A549 (cell line): ENCODE measurements around the gene FIGLA. TPM values are rescaled to one million over a fixed set of nuclear protein-coding genes. Genes with fewer than 3 reads are reported as not detected.

ENCODE experiments used
- ATAC-seq, 2 experiments: fragments of 200-7000 bp in 1 of 2; fragments of >200 bp in 1 of 2; cut with Nextera tagmentation in 1 of 2; cut with Tn5 transposase in 1 of 2; 3 replicates each; pipeline versions ENCODE4 v1.8.0 to v1.9.1; 2018 to 2020; ENCODE audit warnings: mild to moderate bottlenecking in 1 of 2, moderate library complexity in 1 of 2
- CTCF ChIA-PET: fragments of 300-600 bp; sonication (Branson Sonifier 250); formaldehyde crosslinking; extraction: SDS; loops from one replicate; lab custom pipeline; 2021; ENCODE audit warnings: antibody characterized with exemption, inconsistent platforms; lab: Yijun Ruan, JAX
- POLR2A ChIA-PET: fragments of 350-600 bp; formaldehyde crosslinking; extraction: SDS; loops from one replicate; lab custom pipeline; 2021; ENCODE audit warnings: antibody characterized with exemption, inconsistent platforms; lab: Yijun Ruan, JAX
- DNase-seq, 2 experiments: peaks; one replicate each; pipeline versions ENCODE4 v3.0.0 to v3.0.0-alpha.2; 2011 to 2016; ENCODE audit warnings: low read depth in 1 of 2, low spot score in 1 of 2
- FAIRE-seq: peaks from 2 replicates; lab custom pipeline; 2011; peaks lifted over from hg19 to GRCh38; lab: Jason Lieb, UNC
- H3K27ac ChIP-seq, 2 experiments: fragments of >200 bp; sonication (Bioruptor Twin); formaldehyde crosslinking; 3 replicates each; pipeline ENCODE4 v1.5.1; 2016 to 2017
- H3K4me1 ChIP-seq: fragments of >200 bp; sonication (Bioruptor Twin); formaldehyde crosslinking; 3 replicates; pipeline ENCODE4 v1.6.1; 2016
- H3K4me2 ChIP-seq: fragments of >200 bp; sonication (Bioruptor Twin); formaldehyde crosslinking; 3 replicates; pipeline ENCODE4 v1.6.1; 2016
- H3K4me3 ChIP-seq: fragments of >200 bp; sonication (Bioruptor Twin); formaldehyde crosslinking; 3 replicates; pipeline ENCODE4 v1.5.1; 2016
- H3K9me3 ChIP-seq: fragments of >200 bp; sonication (Bioruptor Twin); formaldehyde crosslinking; 3 replicates; pipeline ENCODE4 v1.6.1; 2016
- CHD2 ChIP-seq: fragments of 150-350 bp; IDR thresholded peaks from 2 replicates; pipeline ENCODE4 v1.6.1; 2014; ENCODE audit warnings: low read length; ENCODE audit not compliant: partially characterized antibody
- CHD4 ChIP-seq: fragments of 200-600 bp; sonication (generic); IDR thresholded peaks from 2 replicates; pipeline ENCODE4 v1.6.1; 2016; ENCODE audit warnings: antibody characterized with exemption, mild to moderate bottlenecking, borderline replicate concordance
- EHF ChIP-seq: fragments of 250-450 bp; sonication (Bioruptor Pico); IDR thresholded peaks from 2 replicates; pipeline ENCODE4 v1.5.0; 2020; ENCODE audit warnings: mild to moderate bottlenecking
- EHMT2 ChIP-seq: fragments of 200-600 bp; sonication (generic); IDR thresholded peaks from 2 replicates; pipeline ENCODE4 v1.6.1; 2016; ENCODE audit warnings: antibody characterized with exemption, low read depth, mild to moderate bottlenecking, moderate library complexity
- FOSB ChIP-seq: fragments of 250-450 bp; sonication (Bioruptor Pico); IDR thresholded peaks from 2 replicates; pipeline ENCODE4 v1.5.0; 2020; ENCODE audit warnings: mild to moderate bottlenecking, moderate library complexity
- FOSL2 ChIP-seq, 2 experiments: fragments of 450-650 bp in 1 of 2; fragments of >200 bp in 1 of 2; sonication (Bioruptor Twin) in 1 of 2; formaldehyde crosslinking; IDR thresholded peaks; 2 replicates each; pipeline versions ENCODE4 v1.5.0 to v1.6.1; 2016 to 2020; ENCODE audit warnings: mild to moderate bottlenecking in 1 of 2, moderate library complexity in 1 of 2
- HOXA7 ChIP-seq: fragments of 250-450 bp; sonication (Bioruptor Pico); IDR thresholded peaks from 2 replicates; pipeline ENCODE4 v1.5.0; 2020; ENCODE audit warnings: mild to moderate bottlenecking, moderate library complexity
- KDM5A ChIP-seq: fragments of 200-600 bp; sonication (generic); IDR thresholded peaks from 2 replicates; pipeline ENCODE4 v1.6.1; 2016; ENCODE audit warnings: antibody characterized with exemption, mild to moderate bottlenecking
- MAZ ChIP-seq: fragments of 150-350 bp; IDR thresholded peaks from 2 replicates; pipeline ENCODE4 v1.6.1; 2014; ENCODE audit warnings: antibody characterized with exemption, low read depth, low read length, borderline replicate concordance
- NR3C1 ChIP-seq: fragments of >200 bp; sonication (Bioruptor Twin); formaldehyde crosslinking; IDR thresholded peaks from 3 replicates; pipeline ENCODE4 v1.6.1; 2017
- PHF8 ChIP-seq: fragments of 200-600 bp; sonication (generic); IDR thresholded peaks from 2 replicates; pipeline ENCODE4 v1.6.1; 2016; ENCODE audit warnings: low read depth, mild to moderate bottlenecking, antibody characterized with exemption, moderate library complexity, borderline replicate concordance
- POLR2A ChIP-seq: IDR thresholded peaks from 2 replicates; pipeline ENCODE4 v1.6.1; 2012; ENCODE audit warnings: mild to moderate bottlenecking, low read length
- RARB ChIP-seq: fragments of 250-450 bp; sonication (Bioruptor Pico); IDR thresholded peaks from 2 replicates; pipeline ENCODE4 v1.8.0; 2021; ENCODE audit warnings: mild to moderate bottlenecking, moderate library complexity
- RFX5 ChIP-seq: fragments of 450-650 bp; IDR thresholded peaks from 2 replicates; pipeline ENCODE4 v1.7.1; 2014; ENCODE audit warnings: antibody characterized with exemption, mild to moderate bottlenecking, moderate library complexity
- RNF2 ChIP-seq: fragments of 200-600 bp; sonication (generic); IDR thresholded peaks from 2 replicates; pipeline ENCODE4 v1.6.1; 2016; ENCODE audit warnings: low read depth, mild to moderate bottlenecking, antibody characterized with exemption, moderate library complexity, borderline replicate concordance
- TFCP2L1 ChIP-seq: fragments of 250-450 bp; sonication (Bioruptor Pico); IDR thresholded peaks from 2 replicates; pipeline ENCODE4 v1.5.0; 2021; ENCODE audit warnings: mild to moderate bottlenecking
- ZFP36 ChIP-seq: fragments of 450-650 bp; IDR thresholded peaks from 2 replicates; pipeline ENCODE4 v1.6.1; 2014; ENCODE audit warnings: borderline replicate concordance; ENCODE audit not compliant: partially characterized antibody
- ZNF302 ChIP-seq: fragments of 250-450 bp; sonication (Bioruptor Pico); IDR thresholded peaks from 2 replicates; pipeline ENCODE4 v1.9.0; 2021; ENCODE audit warnings: inconsistent platforms, mild to moderate bottlenecking, moderate library complexity
- ZSCAN20 ChIP-seq: fragments of 250-450 bp; sonication (Bioruptor Pico); IDR thresholded peaks from 2 replicates; pipeline ENCODE4 v1.8.0; 2022; ENCODE audit warnings: mild to moderate bottlenecking, moderate library complexity
- WGBS: methylation state at CpG from one replicate; pipeline ENCODE4 v1.1.6; 2017; ENCODE audit errors: missing lambda C conversion rate; 5-methylcytosine and 5-hydroxymethylcytosine counted together
- polyA plus RNA-seq, 4 experiments: library from polyadenylated mRNA; depleted of rRNA in 3 of 4; stranded (reverse); fragments of >200 nt; fragmentation: RNase III in 1 of 4; extraction: RNeasy Plus Mini Kit Qiagen cat#74134 plus additional on column Dnase treatment in 1 of 4; gene quantifications; 2 replicates in 3 of 4; 3 replicates in 1 of 4; pipeline ENCODE4 v1.2.3, GENCODE V29; 2011 to 2017
- TF ChIP-seq, protein P1 (sequence below): fragments of >200 bp; sonication (Bioruptor Twin); formaldehyde crosslinking; IDR thresholded peaks from 2 replicates; pipeline ENCODE4 v1.6.1; 2016
- TF ChIP-seq, protein P2 (sequence below): fragments of 250-450 bp; sonication (Bioruptor Pico); IDR thresholded peaks from 2 replicates; pipeline ENCODE4 v1.5.0; 2021; ENCODE audit warnings: mild to moderate bottlenecking, moderate library complexity, borderline replicate concordance
- TF ChIP-seq, protein P3 (sequence below): fragments of 250-450 bp; sonication (Bioruptor Pico); IDR thresholded peaks from 2 replicates; pipeline ENCODE4 v1.5.0; 2020; ENCODE audit warnings: low read depth, mild to moderate bottlenecking, moderate library complexity
- TF ChIP-seq, protein P4 (sequence below): IDR thresholded peaks from 2 replicates; pipeline ENCODE4 v1.6.1; 2012
- TF ChIP-seq, protein P5 (sequence below): IDR thresholded peaks from 2 replicates; pipeline ENCODE4 v1.6.1; 2012

Gene FIGLA
- polyA plus RNA-seq, 2 of the 4 experiments (the other 2 are of a cell fraction) = not detected

DNA sequence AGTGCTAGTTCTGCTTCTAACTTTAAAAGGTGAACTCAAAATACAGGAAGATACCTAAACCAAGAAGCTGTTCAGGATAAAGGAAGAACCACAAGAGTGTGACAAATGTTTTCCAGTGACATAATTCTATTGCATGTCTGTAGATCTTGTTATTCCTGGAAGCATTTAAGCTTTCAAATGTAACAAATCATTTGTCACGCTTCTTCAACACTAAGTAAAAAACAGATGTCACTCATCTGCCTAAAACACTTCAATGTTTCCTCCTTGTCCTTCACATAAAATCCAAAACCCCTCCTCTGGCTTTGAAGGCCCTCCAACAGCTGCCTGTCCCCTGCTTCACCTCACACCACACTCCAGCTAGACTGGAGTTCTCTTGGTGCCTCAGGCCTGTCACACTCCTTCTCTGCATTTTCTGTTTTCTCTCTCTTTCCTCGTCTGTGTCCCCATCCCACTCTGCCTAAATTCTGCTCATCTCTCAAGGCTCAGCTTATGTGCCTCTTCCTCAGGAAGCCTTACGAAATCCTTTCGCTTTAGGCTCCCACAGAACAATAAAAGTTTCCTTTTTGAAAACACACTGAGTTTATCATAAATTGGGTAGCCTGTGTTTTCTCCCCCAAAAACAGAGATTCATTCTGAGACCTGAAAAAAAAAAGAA lies 36.4 kb upstream of the FIGLA start:
- no peaks in the 10 kb centered on the region for H3K9me3 ChIP-seq
- ChIA-PET CTCF (interaction anchor here (0.6 to 2.1 kb wide), 6 partner anchors 13 to 120 kb away, joined by 3 to 10 read pairs (median 4); no protein-coding TSS in a partner anchor), POLR2A (no interaction called here)
- ATAC-seq (no peak), FAIRE-seq (no peak), DNase-seq (no peak)
- no peak overlapping the region for H3K4me3 ChIP-seq
- no peak overlapping the region for H3K27ac ChIP-seq
- WGBS = 70% methylated on average over 4 of the region's 4 CpGs
- no peak overlapping the region for H3K4me2 ChIP-seq
- no peak for TF ChIP-seq EHF
- TF ChIP-seq KDM5A = no peak
- TF ChIP-seq TFCP2L1 (CRISPR knock-in tag) = no peak
- no peak for TF ChIP-seq POLR2A
- TF ChIP-seq CHD2 = no peak
- no peaks in the 10 kb centered on the region for H3K4me1 ChIP-seq

DNA sequence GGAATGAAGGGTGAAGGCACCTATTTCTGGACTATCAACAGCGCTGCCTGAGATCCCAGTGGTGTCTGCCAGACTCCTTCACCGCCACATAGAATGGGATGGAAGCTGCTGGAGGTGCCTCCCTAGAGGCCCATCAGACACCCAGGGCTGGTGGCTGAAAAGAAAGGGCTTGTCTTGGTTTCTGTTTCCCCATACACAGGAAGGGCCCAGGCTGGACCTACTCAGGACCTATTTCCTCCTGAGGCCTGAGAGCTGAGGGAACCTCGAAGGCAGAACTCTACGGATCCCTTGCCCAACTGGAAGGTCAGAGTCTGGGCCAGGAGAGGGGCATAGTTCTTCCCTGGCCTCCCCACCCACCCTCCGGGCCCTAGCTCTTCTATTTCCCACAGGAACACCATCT lies 32.8 kb upstream of the FIGLA start:
- POLR2A ChIA-PET = no interaction called here
- CTCF ChIA-PET = interaction anchor here (1.7 kb wide), 1 partner anchor 34 kb away, joined by 10 read pairs; no protein-coding TSS in a partner anchor
- no peak for ATAC-seq
- Histone ChIP-seq H3K4me2 (no peak overlapping the region), H3K4me3 (no peak overlapping the region), H3K9me3 (no peaks in the 10 kb centered on the region), H3K27ac (no peak overlapping the region), H3K4me1 (no peaks in the 10 kb centered on the region)
- no peak for DNase-seq
- TF ChIP-seq HOXA7 (CRISPR knock-in tag) = no peak
- no peak for TF ChIP-seq MAZ
- TF ChIP-seq RFX5 = no peak
- TF ChIP-seq NR3C1 = no peak
- TF ChIP-seq EHMT2 = no peak
- TF ChIP-seq EHF = no peak
- TF ChIP-seq ZFP36 = no peak
- TF ChIP-seq, protein P1, sequence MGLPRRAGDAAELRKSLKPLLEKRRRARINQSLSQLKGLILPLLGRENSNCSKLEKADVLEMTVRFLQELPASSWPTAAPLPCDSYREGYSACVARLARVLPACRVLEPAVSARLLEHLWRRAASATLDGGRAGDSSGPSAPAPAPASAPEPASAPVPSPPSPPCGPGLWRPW = no peak
- TF ChIP-seq ZNF302 = no peak
- no peak for TF ChIP-seq POLR2A
- no peak for TF ChIP-seq RNF2
- TF ChIP-seq ZSCAN20 (CRISPR knock-in tag) = no peak
- TF ChIP-seq PHF8 = no peak
- TF ChIP-seq, protein P2, sequence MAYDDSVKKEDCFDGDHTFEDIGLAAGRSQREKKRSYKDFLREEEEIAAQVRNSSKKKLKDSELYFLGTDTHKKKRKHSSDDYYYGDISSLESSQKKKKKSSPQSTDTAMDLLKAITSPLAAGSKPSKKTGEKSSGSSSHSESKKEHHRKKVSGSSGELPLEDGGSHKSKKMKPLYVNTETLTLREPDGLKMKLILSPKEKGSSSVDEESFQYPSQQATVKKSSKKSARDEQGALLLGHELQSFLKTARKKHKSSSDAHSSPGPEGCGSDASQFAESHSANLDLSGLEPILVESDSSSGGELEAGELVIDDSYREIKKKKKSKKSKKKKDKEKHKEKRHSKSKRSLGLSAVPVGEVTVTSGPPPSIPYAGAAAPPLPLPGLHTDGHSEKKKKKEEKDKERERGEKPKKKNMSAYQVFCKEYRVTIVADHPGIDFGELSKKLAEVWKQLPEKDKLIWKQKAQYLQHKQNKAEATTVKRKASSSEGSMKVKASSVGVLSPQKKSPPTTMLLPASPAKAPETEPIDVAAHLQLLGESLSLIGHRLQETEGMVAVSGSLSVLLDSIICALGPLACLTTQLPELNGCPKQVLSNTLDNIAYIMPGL (CRISPR knock-in tag) = no peak
- TF ChIP-seq, protein P3, sequence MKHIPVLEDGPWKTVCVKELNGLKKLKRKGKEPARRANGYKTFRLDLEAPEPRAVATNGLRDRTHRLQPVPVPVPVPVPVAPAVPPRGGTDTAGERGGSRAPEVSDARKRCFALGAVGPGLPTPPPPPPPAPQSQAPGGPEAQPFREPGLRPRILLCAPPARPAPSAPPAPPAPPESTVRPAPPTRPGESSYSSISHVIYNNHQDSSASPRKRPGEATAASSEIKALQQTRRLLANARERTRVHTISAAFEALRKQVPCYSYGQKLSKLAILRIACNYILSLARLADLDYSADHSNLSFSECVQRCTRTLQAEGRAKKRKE = no peak
- no peak for FAIRE-seq
- WGBS = 46% methylated on average over 5 of the region's 5 CpGs

DNA sequence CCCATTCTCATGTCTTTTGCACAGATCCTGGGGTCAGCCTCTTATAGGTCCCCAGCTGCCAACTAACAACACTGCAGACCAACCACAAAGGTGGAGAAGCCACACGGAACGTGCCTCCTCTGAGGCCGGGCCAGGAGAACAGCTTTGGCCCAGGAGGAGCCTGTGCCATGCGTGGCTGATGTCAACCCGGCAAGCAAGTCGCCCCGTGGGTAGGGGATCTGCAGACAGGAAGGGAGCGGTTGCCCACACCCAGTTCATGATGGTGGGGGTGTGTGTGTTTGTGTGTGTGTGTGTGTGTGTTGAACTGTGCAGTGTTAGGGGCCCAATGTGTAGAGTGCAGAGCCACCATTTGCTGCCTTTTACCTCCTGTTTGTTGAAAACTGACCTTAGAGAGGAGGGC lies 32.4 kb upstream of the FIGLA start:
- TF ChIP-seq, protein P4, sequence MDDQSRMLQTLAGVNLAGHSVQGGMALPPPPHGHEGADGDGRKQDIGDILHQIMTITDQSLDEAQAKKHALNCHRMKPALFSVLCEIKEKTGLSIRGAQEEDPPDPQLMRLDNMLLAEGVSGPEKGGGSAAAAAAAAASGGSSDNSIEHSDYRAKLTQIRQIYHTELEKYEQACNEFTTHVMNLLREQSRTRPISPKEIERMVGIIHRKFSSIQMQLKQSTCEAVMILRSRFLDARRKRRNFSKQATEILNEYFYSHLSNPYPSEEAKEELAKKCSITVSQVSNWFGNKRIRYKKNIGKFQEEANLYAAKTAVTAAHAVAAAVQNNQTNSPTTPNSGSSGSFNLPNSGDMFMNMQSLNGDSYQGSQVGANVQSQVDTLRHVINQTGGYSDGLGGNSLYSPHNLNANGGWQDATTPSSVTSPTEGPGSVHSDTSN = no peak
- TF ChIP-seq CHD2 = no peak
- no peak for TF ChIP-seq ZSCAN20 (CRISPR knock-in tag)
- TF ChIP-seq, protein P5, sequence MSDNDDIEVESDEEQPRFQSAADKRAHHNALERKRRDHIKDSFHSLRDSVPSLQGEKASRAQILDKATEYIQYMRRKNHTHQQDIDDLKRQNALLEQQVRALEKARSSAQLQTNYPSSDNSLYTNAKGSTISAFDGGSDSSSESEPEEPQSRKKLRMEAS = no peak
- no peak for TF ChIP-seq RFX5
- no peak for TF ChIP-seq RARB (CRISPR knock-in tag)
- TF ChIP-seq, protein P2 (CRISPR knock-in tag) = no peak
- no peak for TF ChIP-seq FOSL2 (IDR thresholded peaks at IDR 0.05)
- TF ChIP-seq FOSL2 (CRISPR knock-in tag; IDR thresholded peaks at IDR 0.05) = no peak
- no peak for TF ChIP-seq CHD4
- TF ChIP-seq HOXA7 (CRISPR knock-in tag) = no peak
- TF ChIP-seq FOSB (CRISPR knock-in tag) = no peak
- Histone ChIP-seq H3K9me3 (no peaks in the 10 kb centered on the region), H3K4me1 (no peaks in the 10 kb centered on the region), H3K4me3 (no peak overlapping the region), H3K4me2 (no peak overlapping the region), H3K27ac (no peak overlapping the region)
- WGBS = 38% methylated on average over 8 of the region's 8 CpGs
- POLR2A ChIA-PET = no interaction called here
- FAIRE-seq = no peak
- CTCF ChIA-PET = interaction anchor here (1.0 to 1.7 kb wide), 3 partner anchors 10 to 34 kb away, joined by 3 to 10 read pairs (median 5); no protein-coding TSS in a partner anchor
- no peak for DNase-seq
- ATAC-seq = no peak
